Measurements from ENCODE around the gene ABRACL. TPM values are rescaled to one million over a fixed set of nuclear protein-coding genes. Genes with fewer than 3 reads are reported as not detected.
"Not testable (repeated sequence)": the region's sequence is repeated elsewhere in the genome, so short reads cannot be mapped to it uniquely, and the experiment has no call there.

Gene ABRACL
- total RNA-seq, 1 experiment from 2014 or later, result 117 TPM

DNA sequence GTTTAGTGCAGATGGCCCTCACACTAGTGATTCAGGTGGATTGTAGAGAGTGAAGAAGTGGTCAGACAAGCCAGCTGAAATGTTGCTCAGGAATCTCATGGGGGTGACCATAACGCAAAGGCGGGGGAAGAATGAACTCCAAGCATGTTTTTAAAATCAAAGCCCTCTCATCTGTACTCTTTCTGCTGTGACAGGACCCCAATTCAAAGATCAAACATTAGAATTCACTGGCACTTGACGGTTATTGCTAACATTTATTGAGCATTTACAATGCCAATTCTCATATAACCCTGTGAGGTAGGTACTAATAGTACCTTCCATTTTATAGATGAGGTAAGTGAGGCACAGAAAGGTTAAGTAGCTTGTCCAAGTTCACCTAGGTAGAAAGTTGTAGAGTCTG, 15.7 kb downstream of the ABRACL start (continued):
- no peak for TF ChIP-seq SP1 (CRISPR knock-in tag; conservative IDR thresholded peaks at IDR 0.05)

GRCh38 chr6:139047677-139048076, 19.1 kb downstream of the ABRACL start:
- Mint-ChIP-seq H3K36me3 (peaks cover 9% of the 10 kb centered on the region), H3K27me3 (ENCODE audit: low read depth) (no peaks in the 10 kb centered on the region), H3K4me3 (no peak overlapping the region), H3K27ac (no peak overlapping the region), H3K9me3 (no peaks in the 10 kb centered on the region), H3K4me1 (peaks cover 6% of the 10 kb centered on the region; the same call in 1 of the 2 replicates)
- ATAC-seq (no peak), DNase-seq (ENCODE audit: low spot score) (no peak)
- ChIA-PET CTCF (no interaction called here), POLR2A (no interaction called here)
- TF ChIP-seq OVOL2 (CRISPR knock-in tag; IDR thresholded peaks at IDR 0.05; ENCODE audit: borderline replicate concordance), result no peak
- TF ChIP-seq TEAD1 (CRISPR knock-in tag; IDR thresholded peaks at IDR 0.05), result no peak
- TF ChIP-seq, protein P1, sequence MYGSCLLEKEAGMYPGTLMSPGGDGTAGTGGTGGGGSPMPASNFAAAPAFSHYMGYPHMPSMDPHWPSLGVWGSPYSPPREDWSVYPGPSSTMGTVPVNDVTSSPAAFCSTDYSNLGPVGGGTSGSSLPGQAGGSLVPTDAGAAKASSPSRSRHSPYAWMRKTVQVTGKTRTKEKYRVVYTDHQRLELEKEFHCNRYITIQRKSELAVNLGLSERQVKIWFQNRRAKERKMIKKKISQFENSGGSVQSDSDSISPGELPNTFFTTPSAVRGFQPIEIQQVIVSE (CRISPR knock-in tag; IDR thresholded peaks at IDR 0.05; ENCODE audit: borderline replicate concordance), result no peak
- no peak for TF ChIP-seq TP53 (CRISPR knock-in tag; IDR thresholded peaks at IDR 0.05)
- TF ChIP-seq ZNF423 (CRISPR knock-in tag; IDR thresholded peaks at IDR 0.05), result no peak
- no peak for TF ChIP-seq RORB (CRISPR knock-in tag; IDR thresholded peaks at IDR 0.05)
- TF ChIP-seq ZNF416 (CRISPR knock-in tag; IDR thresholded peaks at IDR 0.05), result no peak
- no peak for TF ChIP-seq ZBTB21 (CRISPR knock-in tag; IDR thresholded peaks at IDR 0.05; ENCODE audit: borderline replicate concordance)
- TF ChIP-seq USF2 (CRISPR knock-in tag; IDR thresholded peaks at IDR 0.05), result no peak
- no peak for TF ChIP-seq SOX15 (CRISPR knock-in tag; IDR thresholded peaks at IDR 0.05)

GRCh38 chr6:139048912-139049311, 20.4 kb downstream of the ABRACL start:
- not testable (repeated sequence) for H3K27me3 Mint-ChIP-seq (ENCODE audit: low read depth); H3K4me3 Mint-ChIP-seq

GRCh38 chr6:139050131-139050769, 21.7 kb downstream of the ABRACL start:
- POLR2A ChIA-PET, CTCF ChIA-PET, H3K36me3 Mint-ChIP-seq: not testable (repeated sequence)

More at GRCh38 chr6:139048912-139049311, 20.4 kb downstream of the ABRACL start:
- CTCF ChIA-PET, result interaction anchor here (0.8 kb wide), 1 partner anchor 233 kb away, joined by 3 read pairs; no protein-coding TSS in a partner anchor
- ATAC-seq; H3K9me3 Mint-ChIP-seq; POLR2A ChIA-PET; H3K27ac Mint-ChIP-seq; H3K4me1 Mint-ChIP-seq; DNase-seq (ENCODE audit: low spot score); H3K36me3 Mint-ChIP-seq: not testable (repeated sequence)

DNA sequence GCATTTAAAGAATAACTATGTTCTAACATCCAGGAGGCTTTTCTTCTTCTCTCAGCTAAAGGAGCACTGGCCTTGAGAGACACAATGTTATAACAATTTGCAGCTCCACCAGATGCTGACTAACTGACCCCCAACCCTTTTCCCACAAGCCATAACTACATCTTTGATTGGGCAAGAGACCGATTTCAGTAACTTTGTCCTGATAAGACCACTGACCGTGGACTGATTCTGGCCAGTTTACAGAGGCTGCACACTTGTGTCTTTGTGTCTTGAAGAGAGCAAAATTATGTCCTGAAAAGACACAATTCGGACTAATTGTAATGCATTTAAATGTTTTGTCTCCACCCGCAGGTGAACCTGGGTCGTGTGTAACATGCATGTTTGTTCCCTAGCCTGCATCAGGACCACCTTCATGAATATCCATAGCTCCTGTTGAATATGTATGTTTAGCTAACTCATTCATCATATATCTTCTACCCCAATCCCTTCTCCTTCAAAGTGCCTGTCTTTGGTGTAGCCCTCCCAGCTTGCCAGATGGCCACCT, 22.3 kb downstream of the ABRACL start:
- no peak for TF ChIP-seq NFE2L1 (CRISPR knock-in tag; IDR thresholded peaks at IDR 0.05)
- TF ChIP-seq, protein P2, sequence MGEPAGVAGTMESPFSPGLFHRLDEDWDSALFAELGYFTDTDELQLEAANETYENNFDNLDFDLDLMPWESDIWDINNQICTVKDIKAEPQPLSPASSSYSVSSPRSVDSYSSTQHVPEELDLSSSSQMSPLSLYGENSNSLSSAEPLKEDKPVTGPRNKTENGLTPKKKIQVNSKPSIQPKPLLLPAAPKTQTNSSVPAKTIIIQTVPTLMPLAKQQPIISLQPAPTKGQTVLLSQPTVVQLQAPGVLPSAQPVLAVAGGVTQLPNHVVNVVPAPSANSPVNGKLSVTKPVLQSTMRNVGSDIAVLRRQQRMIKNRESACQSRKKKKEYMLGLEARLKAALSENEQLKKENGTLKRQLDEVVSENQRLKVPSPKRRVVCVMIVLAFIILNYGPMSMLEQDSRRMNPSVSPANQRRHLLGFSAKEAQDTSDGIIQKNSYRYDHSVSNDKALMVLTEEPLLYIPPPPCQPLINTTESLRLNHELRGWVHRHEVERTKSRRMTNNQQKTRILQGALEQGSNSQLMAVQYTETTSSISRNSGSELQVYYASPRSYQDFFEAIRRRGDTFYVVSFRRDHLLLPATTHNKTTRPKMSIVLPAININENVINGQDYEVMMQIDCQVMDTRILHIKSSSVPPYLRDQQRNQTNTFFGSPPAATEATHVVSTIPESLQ (CRISPR knock-in tag; IDR thresholded peaks at IDR 0.05), result no peak
- TF ChIP-seq, protein P3, sequence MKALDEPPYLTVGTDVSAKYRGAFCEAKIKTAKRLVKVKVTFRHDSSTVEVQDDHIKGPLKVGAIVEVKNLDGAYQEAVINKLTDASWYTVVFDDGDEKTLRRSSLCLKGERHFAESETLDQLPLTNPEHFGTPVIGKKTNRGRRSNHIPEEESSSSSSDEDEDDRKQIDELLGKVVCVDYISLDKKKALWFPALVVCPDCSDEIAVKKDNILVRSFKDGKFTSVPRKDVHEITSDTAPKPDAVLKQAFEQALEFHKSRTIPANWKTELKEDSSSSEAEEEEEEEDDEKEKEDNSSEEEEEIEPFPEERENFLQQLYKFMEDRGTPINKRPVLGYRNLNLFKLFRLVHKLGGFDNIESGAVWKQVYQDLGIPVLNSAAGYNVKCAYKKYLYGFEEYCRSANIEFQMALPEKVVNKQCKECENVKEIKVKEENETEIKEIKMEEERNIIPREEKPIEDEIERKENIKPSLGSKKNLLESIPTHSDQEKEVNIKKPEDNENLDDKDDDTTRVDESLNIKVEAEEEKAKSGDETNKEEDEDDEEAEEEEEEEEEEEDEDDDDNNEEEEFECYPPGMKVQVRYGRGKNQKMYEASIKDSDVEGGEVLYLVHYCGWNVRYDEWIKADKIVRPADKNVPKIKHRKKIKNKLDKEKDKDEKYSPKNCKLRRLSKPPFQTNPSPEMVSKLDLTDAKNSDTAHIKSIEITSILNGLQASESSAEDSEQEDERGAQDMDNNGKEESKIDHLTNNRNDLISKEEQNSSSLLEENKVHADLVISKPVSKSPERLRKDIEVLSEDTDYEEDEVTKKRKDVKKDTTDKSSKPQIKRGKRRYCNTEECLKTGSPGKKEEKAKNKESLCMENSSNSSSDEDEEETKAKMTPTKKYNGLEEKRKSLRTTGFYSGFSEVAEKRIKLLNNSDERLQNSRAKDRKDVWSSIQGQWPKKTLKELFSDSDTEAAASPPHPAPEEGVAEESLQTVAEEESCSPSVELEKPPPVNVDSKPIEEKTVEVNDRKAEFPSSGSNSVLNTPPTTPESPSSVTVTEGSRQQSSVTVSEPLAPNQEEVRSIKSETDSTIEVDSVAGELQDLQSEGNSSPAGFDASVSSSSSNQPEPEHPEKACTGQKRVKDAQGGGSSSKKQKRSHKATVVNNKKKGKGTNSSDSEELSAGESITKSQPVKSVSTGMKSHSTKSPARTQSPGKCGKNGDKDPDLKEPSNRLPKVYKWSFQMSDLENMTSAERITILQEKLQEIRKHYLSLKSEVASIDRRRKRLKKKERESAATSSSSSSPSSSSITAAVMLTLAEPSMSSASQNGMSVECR (CRISPR knock-in tag; IDR thresholded peaks at IDR 0.05; ENCODE audit: borderline replicate concordance), result no peak
- TF ChIP-seq RELA (CRISPR knock-in tag; IDR thresholded peaks at IDR 0.05; ENCODE audit: borderline replicate concordance), result no peak
- TF ChIP-seq NFYB (CRISPR knock-in tag; conservative IDR thresholded peaks at IDR 0.05; ENCODE audit: low read depth), result no peak
- no peak for TF ChIP-seq JUN (CRISPR knock-in tag; IDR thresholded peaks at IDR 0.05)
- no peak for TF ChIP-seq NR1H2 (CRISPR knock-in tag; IDR thresholded peaks at IDR 0.05)
- Mint-ChIP-seq H3K27me3 (ENCODE audit: low read depth) (no peaks in the 10 kb centered on the region), H3K4me3 (no peak overlapping the region), H3K4me1 (no peaks in the 10 kb centered on the region), H3K27ac (no peak overlapping the region), H3K36me3 (no peaks in the 10 kb centered on the region), H3K9me3 (no peaks in the 10 kb centered on the region)
- ChIA-PET POLR2A (no interaction called here), CTCF (no interaction called here)
- DNase-seq (ENCODE audit: low spot score) (no peak), ATAC-seq (no peak)

More at GRCh38 chr6:139050131-139050769, 21.7 kb downstream of the ABRACL start:
- H3K27ac Mint-ChIP-seq; H3K9me3 Mint-ChIP-seq; DNase-seq (ENCODE audit: low spot score); H3K4me3 Mint-ChIP-seq; H3K27me3 Mint-ChIP-seq (ENCODE audit: low read depth); H3K4me1 Mint-ChIP-seq; ATAC-seq: not testable (repeated sequence)

Measured in WTC11 (cell line).